ENCODE data around the gene PLEKHO2. TPM values are rescaled to one million over a fixed set of nuclear protein-coding genes. Genes with fewer than 3 reads are reported as not detected.
"Not testable (repeated sequence)": the region's sequence is repeated elsewhere in the genome, so short reads cannot be mapped to it uniquely, and the experiment has no call there.

The PLEKHO2 gene
- total and polyA plus RNA-seq, 3 experiments from 2014 or later: 15.8 to 33.3 (median 16.1) TPM

- CTCF ChIA-PET: interaction anchor here (0.9 to 1.2 kb wide), 2 partner anchors 80 to 86 kb away, joined by 3 read pairs; no protein-coding TSS in a partner anchor
- POLR2A ChIA-PET; H3K27me3 ChIP-seq (ENCODE audit: insufficient read depth, low read length, poor library complexity, severe bottlenecking); H3K4me1 ChIP-seq (ENCODE audit: insufficient read depth, low read length); H3K9me3 Mint-ChIP-seq; DNase-seq; H3K4me3 ChIP-seq (ENCODE audit: low read length); H3K27ac Mint-ChIP-seq; H3K36me3 ChIP-seq (ENCODE audit: insufficient read depth, low read length); H3K27ac ChIP-seq (ENCODE audit: low read depth, low read length); H3K36me3 Mint-ChIP-seq; H3K4me3 Mint-ChIP-seq; H3K4me1 Mint-ChIP-seq; H3K9me3 ChIP-seq (ENCODE audit: low read length); H3K27me3 Mint-ChIP-seq: not testable (repeated sequence)
Observed at GRCh38 chr15:64814283-64814682, 27.4 kb upstream of the PLEKHO2 start.

- H3K4me3 ChIP-seq (ENCODE audit: low read length); DNase-seq; POLR2A ChIA-PET; H3K36me3 ChIP-seq (ENCODE audit: insufficient read depth, low read length); H3K27me3 Mint-ChIP-seq; H3K4me1 Mint-ChIP-seq; H3K4me3 Mint-ChIP-seq; H3K36me3 Mint-ChIP-seq; H3K9me3 ChIP-seq (ENCODE audit: low read length); H3K27me3 ChIP-seq (ENCODE audit: insufficient read depth, low read length, poor library complexity, severe bottlenecking); H3K4me1 ChIP-seq (ENCODE audit: insufficient read depth, low read length); H3K27ac ChIP-seq (ENCODE audit: low read depth, low read length); H3K9me3 Mint-ChIP-seq: not testable (repeated sequence)
- peak overlapping the region in 1 of 8 donors; percentile 22 for H3K27ac Mint-ChIP-seq
- CTCF ChIA-PET: interaction anchor here (0.9 to 1.2 kb wide), 3 partner anchors 8 to 87 kb away, joined by 3 to 4 read pairs (median 3); no protein-coding TSS in a partner anchor
Observed at GRCh38 chr15:64814965-64815364, 26.8 kb upstream of the PLEKHO2 start.

GRCh38 chr15:64816452-64816851 is 25.3 kb upstream of the PLEKHO2 start:
- H3K27ac Mint-ChIP-seq: no peak overlapping the region
- H3K9me3 ChIP-seq (ENCODE audit: low read length): no peaks in the 10 kb centered on the region
- no peaks in the 10 kb centered on the region for H3K4me1 ChIP-seq (ENCODE audit: insufficient read depth, low read length)
- DNase-seq: no peak
- CTCF ChIA-PET: no interaction called here
- H3K36me3 Mint-ChIP-seq: no peaks in the 10 kb centered on the region
- H3K36me3 ChIP-seq (ENCODE audit: insufficient read depth, low read length): no peaks in the 10 kb centered on the region
- no peaks in the 10 kb centered on the region for H3K9me3 Mint-ChIP-seq
- H3K27me3 Mint-ChIP-seq: no peaks in the 10 kb centered on the region
- H3K4me1 Mint-ChIP-seq: no peaks in the 10 kb centered on the region
- no peak overlapping the region for H3K4me3 Mint-ChIP-seq
- no peak overlapping the region for H3K27ac ChIP-seq (ENCODE audit: low read depth, low read length)
- no peak overlapping the region for H3K4me3 ChIP-seq (ENCODE audit: low read length)
- no peaks in the 10 kb centered on the region for H3K27me3 ChIP-seq (ENCODE audit: insufficient read depth, low read length, poor library complexity, severe bottlenecking)
- POLR2A ChIA-PET: no interaction called here

- Histone ChIP-seq H3K36me3 (ENCODE audit: insufficient read depth, low read length) (no peaks in the 10 kb centered on the region), H3K4me3 (ENCODE audit: low read length) (peak overlapping the region; percentile 85), H3K4me1 (ENCODE audit: insufficient read depth, low read length) (peaks cover 26% of the 10 kb centered on the region), H3K9me3 (ENCODE audit: low read length) (no peaks in the 10 kb centered on the region), H3K27me3 (ENCODE audit: insufficient read depth, low read length, poor library complexity, severe bottlenecking) (no peaks in the 10 kb centered on the region), H3K27ac (ENCODE audit: low read depth, low read length) (no peak overlapping the region)
- Mint-ChIP-seq H3K4me3 (peak overlapping the region; percentile 79 to 92 (median 89)), H3K4me1 (peaks cover 27 to 34% (median 33%) of the 10 kb centered on the region in 3 donors), H3K36me3 (no peaks in the 10 kb centered on the region), H3K9me3 (no peaks in the 10 kb centered on the region), H3K27ac (peak overlapping the region in 2 of 8 donors; percentile 19 to 52), H3K27me3 (peaks cover 0 to 10% of the 10 kb centered on the region in 2 donors)
- DNase-seq: no peak
- POLR2A ChIA-PET: interaction anchor here (0.5 to 1.7 kb wide), 7 partner anchors 10 to 377 kb away, joined by 3 to 13 read pairs (median 4); no protein-coding TSS in a partner anchor
- CTCF ChIA-PET: interaction anchor here (1.0 to 2.6 kb wide), 4 partner anchors 12 to 81 kb away, joined by 3 to 38 read pairs (median 4); no protein-coding TSS in a partner anchor
Observed at GRCh38 chr15:64824929-64825430, 16.7 kb upstream of the PLEKHO2 start.

- CTCF ChIA-PET: interaction anchor here (1.0 to 2.6 kb wide), 5 partner anchors 11 to 80 kb away, joined by 3 to 38 read pairs (median 5); no protein-coding TSS in a partner anchor
- peak within 1 kb of the TSS; percentile 85 for H3K4me3 ChIP-seq (ENCODE audit: low read length)
Observed at GRCh38 chr15:64825431-64826294, 16.1 kb upstream of the PLEKHO2 start, which contains the start of gene PIF1. Gene PIF1 (minus strand): TSS chr15:64825647. CDS start chr15:64824335, 1,312 bp downstream.

GRCh38 chr15:64828985-64829384 is 12.7 kb upstream of the PLEKHO2 start:
- no peak overlapping the region for H3K4me3 Mint-ChIP-seq
- DNase-seq: no peak

More at GRCh38 chr15:64825431-64826294, 16.1 kb upstream of the PLEKHO2 start, which contains the start of gene PIF1:
- H3K36me3 ChIP-seq (ENCODE audit: insufficient read depth, low read length): no peaks in the 10 kb centered on the region
- no peaks in the 10 kb centered on the region for H3K9me3 ChIP-seq (ENCODE audit: low read length)
- H3K4me1 Mint-ChIP-seq: peaks cover 27 to 34% (median 33%) of the 10 kb centered on the region in 3 donors
- POLR2A ChIA-PET: interaction anchor here (0.5 to 1.7 kb wide), 8 partner anchors 10 to 376 kb away, joined by 3 to 13 read pairs (median 4); no protein-coding TSS in a partner anchor
- peak within 1 kb of the TSS; percentile 51 for H3K27ac ChIP-seq (ENCODE audit: low read depth, low read length)
- no peaks in the 10 kb centered on the region for H3K36me3 Mint-ChIP-seq
- peaks cover 0 to 10% of the 10 kb centered on the region in 2 donors for H3K27me3 Mint-ChIP-seq
- no peaks in the 10 kb centered on the region for H3K9me3 Mint-ChIP-seq
- peaks cover 26% of the 10 kb centered on the region for H3K4me1 ChIP-seq (ENCODE audit: insufficient read depth, low read length)
- H3K4me3 Mint-ChIP-seq: peak within 1 kb of the TSS; percentile 79 to 92 (median 89)
- H3K27ac Mint-ChIP-seq: peak within 1 kb of the TSS; percentile 19 to 97 (median 82)
- DNase-seq: peak; percentile 80 to 91 (median 88)
- no peaks in the 10 kb centered on the region for H3K27me3 ChIP-seq (ENCODE audit: insufficient read depth, low read length, poor library complexity, severe bottlenecking)

GRCh38 chr15:64833690-64834089 is 8.0 kb upstream of the PLEKHO2 start:
- Mint-ChIP-seq H3K27ac (no peak overlapping the region), H3K9me3 (no peaks in the 10 kb centered on the region), H3K36me3 (no peaks in the 10 kb centered on the region), H3K4me1 (peaks cover 29 to 32% (median 31%) of the 10 kb centered on the region in 3 donors), H3K4me3 (no peak overlapping the region), H3K27me3 (no peaks in the 10 kb centered on the region)
- ChIA-PET POLR2A (interaction anchor here (0.6 kb wide), 1 partner anchor 450 kb away, joined by 3 read pairs; no protein-coding TSS in a partner anchor), CTCF (interaction anchor here (0.9 to 5.2 kb wide), 5 partner anchors 10 to 70 kb away, joined by 3 to 62 read pairs (median 16); no protein-coding TSS in a partner anchor)
- H3K36me3 ChIP-seq (ENCODE audit: insufficient read depth, low read length): no peaks in the 10 kb centered on the region
- no peaks in the 10 kb centered on the region for H3K9me3 ChIP-seq (ENCODE audit: low read length)
- DNase-seq: no peak
- no peak overlapping the region for H3K4me3 ChIP-seq (ENCODE audit: low read length)
- H3K27me3 ChIP-seq (ENCODE audit: insufficient read depth, low read length, poor library complexity, severe bottlenecking): no peaks in the 10 kb centered on the region
- peaks cover 36% of the 10 kb centered on the region for H3K4me1 ChIP-seq (ENCODE audit: insufficient read depth, low read length)
- no peak overlapping the region for H3K27ac ChIP-seq (ENCODE audit: low read depth, low read length)

More at GRCh38 chr15:64828985-64829384, 12.7 kb upstream of the PLEKHO2 start:
- Mint-ChIP-seq H3K27me3 (peaks cover 0 to 5% of the 10 kb centered on the region in 2 donors), H3K4me1 (peaks cover 17 to 22% (median 21%) of the 10 kb centered on the region in 3 donors), H3K9me3 (no peaks in the 10 kb centered on the region), H3K27ac (peak overlapping the region in 1 of 8 donors; percentile 60), H3K36me3 (no peaks in the 10 kb centered on the region)
- H3K27me3 ChIP-seq (ENCODE audit: insufficient read depth, low read length, poor library complexity, severe bottlenecking): no peaks in the 10 kb centered on the region
- H3K4me1 ChIP-seq (ENCODE audit: insufficient read depth, low read length): peaks cover 18% of the 10 kb centered on the region
- POLR2A ChIA-PET: no interaction called here
- H3K4me3 ChIP-seq (ENCODE audit: low read length): no peak overlapping the region
- H3K27ac ChIP-seq (ENCODE audit: low read depth, low read length): no peak overlapping the region
- no peaks in the 10 kb centered on the region for H3K9me3 ChIP-seq (ENCODE audit: low read length)
- CTCF ChIA-PET: no interaction called here
- H3K36me3 ChIP-seq (ENCODE audit: insufficient read depth, low read length): no peaks in the 10 kb centered on the region
